PC-3 (cell line): ENCODE results near the gene TRMT2A. TPM values are rescaled to one million over a fixed set of nuclear protein-coding genes. Genes with fewer than 3 reads are reported as not detected.

ENCODE experiments used
- ATAC-seq: fragments of 200-7000 bp; cut with Tn5 transposase; 2 replicates; pipeline ENCODE4 v1.9.1; 2020; ENCODE audit warnings: mild to moderate bottlenecking, moderate library complexity
- BruUV-seq: library from RNA; stranded (reverse); fragments of 400-500 nt; replicated peaks from 2 replicates; lab custom pipeline; 2021; lab: Mats Ljungman, UMichigan
- CTCF ChIA-PET: fragments of 300-600 bp; sonication (Branson Sonifier 250); formaldehyde crosslinking; loops from one replicate; lab custom pipeline; 2022; ENCODE audit warnings: antibody characterized with exemption; lab: Charles Lee
- POLR2A ChIA-PET: fragments of 300-600 bp; sonication (Branson Sonifier 250); formaldehyde crosslinking; loops from one replicate; lab custom pipeline; 2022; ENCODE audit warnings: antibody characterized with exemption; ENCODE audit not compliant: unreplicated experiment; lab: Charles Lee
- DNase-seq: peaks from one replicate; pipeline ENCODE4 v3.0.0-alpha.2; 2015
- H2AFZ ChIP-seq: fragments of 300-600 bp; sonication (generic); 2 replicates; pipeline ENCODE4 v1.6.0; 2016; ENCODE audit warnings: antibody characterized with exemption, low read length
- H3F3A ChIP-seq: fragments of 300-600 bp; sonication (generic); one replicate; pipeline ENCODE4 v1.6.0; 2017; ENCODE audit warnings: antibody characterized with exemption, low read length, control low read depth, mild to moderate bottlenecking; ENCODE audit not compliant: unreplicated experiment
- H3K27ac ChIP-seq: fragments of 300-600 bp; sonication (generic); 2 replicates; pipeline ENCODE4 v1.5.1; 2016; ENCODE audit warnings: mild to moderate bottlenecking, low read length
- H3K27me3 ChIP-seq: fragments of 300-600 bp; sonication (generic); 2 replicates; pipeline ENCODE4 v1.6.1; 2016; ENCODE audit warnings: low read length, mixed read lengths
- H3K36me3 ChIP-seq: fragments of 300-600 bp; sonication (generic); 2 replicates; pipeline ENCODE4 v1.6.1; 2016; ENCODE audit warnings: low read depth, mixed run types, low read length, mixed read lengths
- H3K4me1 ChIP-seq: fragments of 300-600 bp; sonication (generic); 2 replicates; pipeline ENCODE4 v1.5.1; 2016; ENCODE audit warnings: low read length; ENCODE audit not compliant: insufficient read depth
- H3K4me2 ChIP-seq: fragments of 300-600 bp; sonication (generic); 2 replicates; pipeline ENCODE4 v1.6.0; 2016; ENCODE audit warnings: low read length
- H3K4me3 ChIP-seq: fragments of 300-600 bp; sonication (generic); 2 replicates; pipeline ENCODE4 v1.5.1; 2016; ENCODE audit warnings: mild to moderate bottlenecking, low read length, mixed read lengths
- H3K79me2 ChIP-seq: fragments of 300-600 bp; sonication (generic); 2 replicates; pipeline ENCODE4 v1.6.1; 2017; ENCODE audit warnings: low read length, mixed read lengths
- H3K9ac ChIP-seq: fragments of 300-600 bp; sonication (generic); 2 replicates; pipeline ENCODE4 v1.6.0; 2016; ENCODE audit warnings: mild to moderate bottlenecking, low read length
- H3K9me2 ChIP-seq: fragments of 300-600 bp; sonication (generic); replicated peaks from 2 replicates; pipeline ENCODE4 v1.6.1; 2016; ENCODE audit warnings: mixed run types, low read length, mixed read lengths
- H3K9me3 ChIP-seq: fragments of 300-600 bp; sonication (generic); 2 replicates; pipeline ENCODE4 v1.6.1; 2016; ENCODE audit warnings: low read length, mixed read lengths
- H4K20me1 ChIP-seq: fragments of 300-600 bp; sonication (generic); 2 replicates; pipeline ENCODE4 v1.6.1; 2016; ENCODE audit warnings: low read length, mixed read lengths
- EZH2 ChIP-seq: fragments of 300-600 bp; sonication (generic); IDR thresholded peaks from one replicate; pipeline ENCODE4 v1.6.1; 2017; ENCODE audit warnings: antibody characterized with exemption, mild to moderate bottlenecking, low read length; ENCODE audit not compliant: unreplicated experiment
- EZH2phosphoT487 ChIP-seq: fragments of 300-600 bp; sonication (generic); IDR thresholded peaks from 2 replicates; pipeline ENCODE4 v1.6.1; 2018; ENCODE audit warnings: mild to moderate bottlenecking, antibody characterized with exemption, low read length, borderline replicate concordance
- intact Hi-C: fragments of 100-400 bp; cut with micrococcal nuclease; formaldehyde crosslinking; loops from 2 replicates; pipeline ENCODE4 v1.9.0; 2023
- total RNA-seq: library from RNA; depleted of rRNA; stranded (reverse); fragments of >200 nt; gene quantifications from 2 replicates; pipeline ENCODE4 v1.2.3, GENCODE V29; 2014
- TF ChIP-seq, protein P1 (sequence below): fragments of 300-600 bp; sonication (generic); conservative IDR thresholded peaks from 2 replicates; pipeline ENCODE4 v1.5.1; 2017; ENCODE audit warnings: antibody characterized with exemption, low read depth, mild to moderate bottlenecking, low read length

Gene TRMT2A
- total RNA-seq, 1 experiment from 2014 or later: 62.1 TPM

DNA sequence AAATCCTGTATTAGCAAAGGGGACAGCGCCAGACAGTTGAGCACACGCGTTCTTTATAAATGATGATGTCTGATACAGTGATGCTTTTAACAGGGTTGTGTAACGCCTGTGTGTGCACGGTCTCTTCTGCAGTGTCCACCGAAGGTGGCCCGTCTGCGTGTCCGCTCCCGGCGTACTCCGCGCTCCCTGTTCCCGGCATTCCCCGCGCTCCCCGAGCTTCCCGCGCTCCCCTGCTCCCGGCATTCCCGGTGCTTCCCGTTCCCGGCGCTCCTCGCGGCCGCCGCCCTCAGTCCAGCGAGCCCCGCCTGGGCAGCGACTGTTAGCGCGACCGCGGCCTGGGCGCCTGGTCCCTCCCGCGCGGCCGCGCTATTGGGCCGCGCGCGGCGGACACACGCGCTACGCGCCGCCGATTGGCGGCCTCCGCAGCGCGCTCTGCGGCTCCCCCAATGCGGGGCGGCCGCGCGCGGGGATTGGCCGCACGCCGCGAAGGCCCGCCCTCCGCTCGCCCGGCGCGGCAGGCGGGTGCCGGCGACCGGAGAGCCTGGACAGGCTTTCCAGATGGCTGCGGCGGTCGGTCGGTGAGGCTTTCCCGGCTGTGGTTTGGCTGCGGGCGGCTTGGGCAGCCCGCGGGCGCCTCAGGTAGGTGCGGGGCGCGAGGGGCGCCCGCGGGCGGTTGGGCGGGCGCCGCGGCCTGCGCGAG, 37.1 kb downstream of the TRMT2A start, which contains the start of gene DGCR8:
DGCR8 (plus strand) TSS at position 497 of the 700 bp plus-strand sequence. CDS start 5,723 bp downstream, outside the sequence.
- peak; percentile 90 for ATAC-seq

DNA sequence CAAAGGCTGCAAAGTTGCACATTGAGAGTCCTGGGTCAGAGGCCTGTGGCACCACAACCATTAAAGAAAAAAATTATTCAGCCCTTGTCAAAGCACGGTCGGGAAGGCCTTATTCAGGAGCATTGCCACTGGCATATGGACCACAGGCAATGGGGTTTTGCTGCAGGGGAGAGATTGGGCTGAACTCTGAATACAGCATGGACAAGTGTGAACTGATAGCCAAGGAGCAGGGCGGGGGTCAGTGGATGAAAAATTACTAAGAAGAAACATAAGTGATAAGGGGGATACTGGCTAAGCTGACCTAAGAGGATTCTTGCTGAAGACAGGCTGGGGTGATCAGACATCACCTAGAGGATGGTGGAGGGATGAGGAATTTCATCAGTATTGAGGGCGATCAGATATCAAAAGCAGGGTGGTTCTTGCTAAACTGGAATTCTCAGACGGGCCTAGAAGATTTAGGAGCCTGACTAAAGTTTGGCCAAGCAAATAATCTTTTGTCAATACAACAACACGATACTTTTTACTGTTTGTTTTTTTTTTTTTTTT, 40.3 kb downstream of the TRMT2A start:
- Histone ChIP-seq H3K27me3 (no peaks in the 10 kb centered on the region), H3K9me2 (no peaks in the 10 kb centered on the region), H3K4me2 (no peak overlapping the region), H4K20me1 (no peaks in the 10 kb centered on the region), H3K9me3 (no peaks in the 10 kb centered on the region), H2AFZ (no peak overlapping the region), H3K79me2 (peaks cover 14% of the 10 kb centered on the region), H3K4me1 (peaks cover 7% of the 10 kb centered on the region; the same call in 1 of the 2 replicates), H3K4me3 (no peak overlapping the region), H3K9ac (no peak overlapping the region), H3K27ac (no peak overlapping the region), H3K36me3 (no peaks in the 10 kb centered on the region), H3F3A (no peaks in the 10 kb centered on the region)
- ChIA-PET CTCF (no interaction called here), POLR2A (no interaction called here)
- no peak for ATAC-seq
- TF ChIP-seq, protein P1, sequence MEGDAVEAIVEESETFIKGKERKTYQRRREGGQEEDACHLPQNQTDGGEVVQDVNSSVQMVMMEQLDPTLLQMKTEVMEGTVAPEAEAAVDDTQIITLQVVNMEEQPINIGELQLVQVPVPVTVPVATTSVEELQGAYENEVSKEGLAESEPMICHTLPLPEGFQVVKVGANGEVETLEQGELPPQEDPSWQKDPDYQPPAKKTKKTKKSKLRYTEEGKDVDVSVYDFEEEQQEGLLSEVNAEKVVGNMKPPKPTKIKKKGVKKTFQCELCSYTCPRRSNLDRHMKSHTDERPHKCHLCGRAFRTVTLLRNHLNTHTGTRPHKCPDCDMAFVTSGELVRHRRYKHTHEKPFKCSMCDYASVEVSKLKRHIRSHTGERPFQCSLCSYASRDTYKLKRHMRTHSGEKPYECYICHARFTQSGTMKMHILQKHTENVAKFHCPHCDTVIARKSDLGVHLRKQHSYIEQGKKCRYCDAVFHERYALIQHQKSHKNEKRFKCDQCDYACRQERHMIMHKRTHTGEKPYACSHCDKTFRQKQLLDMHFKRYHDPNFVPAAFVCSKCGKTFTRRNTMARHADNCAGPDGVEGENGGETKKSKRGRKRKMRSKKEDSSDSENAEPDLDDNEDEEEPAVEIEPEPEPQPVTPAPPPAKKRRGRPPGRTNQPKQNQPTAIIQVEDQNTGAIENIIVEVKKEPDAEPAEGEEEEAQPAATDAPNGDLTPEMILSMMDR: no peak
- TF ChIP-seq EZH2: no peak
- TF ChIP-seq EZH2phosphoT487: no peak
- DNase-seq: no peak
- intact Hi-C loops: no loop called here
- no TSS peak for BruUV-seq

More for the DNA sequence above, 37.1 kb downstream of the TRMT2A start, which contains the start of gene DGCR8:
- no peaks in the 10 kb centered on the region for H3K9me3 ChIP-seq
- no TSS peak for BruUV-seq
- DNase-seq: peak; percentile 93
- ChIA-PET POLR2A (no interaction called here), CTCF (interaction anchor here (0.6 kb wide), 1 partner anchor 399 kb away, joined by 3 read pairs; no protein-coding TSS in a partner anchor)
- peaks cover 46% of the 10 kb centered on the region for H3K79me2 ChIP-seq
- no peaks in the 10 kb centered on the region for H3F3A ChIP-seq
- H3K9me2 ChIP-seq: no peaks in the 10 kb centered on the region
- peaks cover 3% of the 10 kb centered on the region; the same call in 1 of the 2 replicates for H3K36me3 ChIP-seq
- H3K27ac ChIP-seq: peak within 1 kb of the TSS; percentile 73
- H2AFZ ChIP-seq: peak within 1 kb of the TSS; percentile 94
- peak within 1 kb of the TSS; percentile 96 for H3K4me2 ChIP-seq
- H4K20me1 ChIP-seq: peaks cover 24% of the 10 kb centered on the region
- intact Hi-C loops: loop anchor here (2.0 kb wide), 1 partner anchor 37 kb away; the partner anchor contains the start of genes RANBP1 and TRMT2A
- no peaks in the 10 kb centered on the region for H3K27me3 ChIP-seq
- H3K9ac ChIP-seq: peak within 1 kb of the TSS; percentile 100
- TF ChIP-seq, protein P1: no peak
- no peak for TF ChIP-seq EZH2
- no peak for TF ChIP-seq EZH2phosphoT487
- H3K4me1 ChIP-seq: peaks cover 17% of the 10 kb centered on the region
- peak within 1 kb of the TSS; percentile 93 for H3K4me3 ChIP-seq
